ENCODE data around the gene SNAP25. TPM values are rescaled to one million over a fixed set of nuclear protein-coding genes. Genes with fewer than 3 reads are reported as not detected.

Gene SNAP25
- total RNA-seq, 1 donor from 2014 or later, result 1.9 TPM

GRCh38 chr20:10300582-10301446 lies 82.2 kb downstream of the SNAP25 start:
- DNase-seq (ENCODE audit: extremely low read depth, low read depth, low spot score), result no peak

- DNase-seq (ENCODE audit: extremely low read depth, low read depth, low spot score), result no peak
Observed at GRCh38 chr20:10303852-10304251, 85.2 kb downstream of the SNAP25 start.

GRCh38 chr20:10304471-10305046 lies 85.9 kb downstream of the SNAP25 start:
- DNase-seq (ENCODE audit: extremely low read depth, low read depth, low spot score), result no peak

- DNase-seq (ENCODE audit: extremely low read depth, low read depth, low spot score), result no peak
Observed at GRCh38 chr20:10306440-10307358, 88.1 kb downstream of the SNAP25 start.

GRCh38 chr20:10307359-10307735 lies 88.7 kb downstream of the SNAP25 start:
- no peak for DNase-seq (ENCODE audit: extremely low read depth, low read depth, low spot score)

GRCh38 chr20:10308652-10309051 lies 90.0 kb downstream of the SNAP25 start:
- DNase-seq (ENCODE audit: extremely low read depth, low read depth, low spot score), result no peak

GRCh38 chr20:10309326-10309725 lies 90.7 kb downstream of the SNAP25 start:
- DNase-seq (ENCODE audit: extremely low read depth, low read depth, low spot score), result no peak

GRCh38 chr20:10312111-10312510 lies 93.5 kb downstream of the SNAP25 start:
- DNase-seq (ENCODE audit: extremely low read depth, low read depth, low spot score), result no peak

- no peak for DNase-seq (ENCODE audit: extremely low read depth, low read depth, low spot score)
Observed at GRCh38 chr20:10313215-10313614, 94.6 kb downstream of the SNAP25 start.

GRCh38 chr20:10313701-10314100 lies 95.1 kb downstream of the SNAP25 start:
- no peak for DNase-seq (ENCODE audit: extremely low read depth, low read depth, low spot score)

GRCh38 chr20:10314198-10314597 lies 95.6 kb downstream of the SNAP25 start:
- no peak for DNase-seq (ENCODE audit: extremely low read depth, low read depth, low spot score)

GRCh38 chr20:10315138-10315537 lies 96.5 kb downstream of the SNAP25 start:
- DNase-seq (ENCODE audit: extremely low read depth, low read depth, low spot score), result no peak

- no peak for DNase-seq (ENCODE audit: extremely low read depth, low read depth, low spot score)
Observed at GRCh38 chr20:10316582-10316981, 98.0 kb downstream of the SNAP25 start.

- DNase-seq (ENCODE audit: extremely low read depth, low read depth, low spot score), result no peak
Observed at GRCh38 chr20:10318291-10319024, 99.8 kb downstream of the SNAP25 start.

- no peak for DNase-seq (ENCODE audit: extremely low read depth, low read depth, low spot score)
Observed at GRCh38 chr20:10319855-10320254, 101.2 kb downstream of the SNAP25 start.

GRCh38 chr20:10321138-10321717 lies 102.6 kb downstream of the SNAP25 start:
- no peak for DNase-seq (ENCODE audit: extremely low read depth, low read depth, low spot score)

GRCh38 chr20:10322073-10323012 lies 103.7 kb downstream of the SNAP25 start:
- no peak for DNase-seq (ENCODE audit: extremely low read depth, low read depth, low spot score)

- DNase-seq (ENCODE audit: extremely low read depth, low read depth, low spot score), result no peak
Observed at GRCh38 chr20:10323729-10324128, 105.1 kb downstream of the SNAP25 start.

GRCh38 chr20:10324198-10324847 lies 105.7 kb downstream of the SNAP25 start:
- DNase-seq (ENCODE audit: extremely low read depth, low read depth, low spot score), result no peak
